Osteoblast (primary cell): ENCODE data around the gene ISM2. TPM values are rescaled to one million over a fixed set of nuclear protein-coding genes. Genes with fewer than 3 reads are reported as not detected.
A peak's percentile ranks its signal among the peaks of the same experiment; 100 is the strongest.

Source experiments
- DNase-seq: peaks from one replicate; pipeline ENCODE4 v3.0.0; 2011; ENCODE audit warnings: low spot score, mixed read lengths; ENCODE audit not compliant: insufficient read length; ENCODE audit errors: missing footprints
- H2AFZ ChIP-seq: 2 replicates; pipeline ENCODE4 v1.6.0; 2011; ENCODE audit warnings: mild to moderate bottlenecking, low read length
- H3K27ac ChIP-seq: 2 replicates; pipeline ENCODE4 v1.5.1; 2011; ENCODE audit warnings: mild to moderate bottlenecking, low read depth, low read length, moderate library complexity
- H3K27me3 ChIP-seq: 2 replicates; pipeline ENCODE4 v1.6.0; 2012; ENCODE audit warnings: mild to moderate bottlenecking, control low read depth, inconsistent platforms, low read length, moderate library complexity; ENCODE audit not compliant: insufficient read depth
- H3K36me3 ChIP-seq: 2 replicates; pipeline ENCODE4 v1.5.1; 2011; ENCODE audit warnings: mild to moderate bottlenecking, low read length, control low read depth, moderate library complexity; ENCODE audit not compliant: insufficient read depth
- H3K4me1 ChIP-seq: 2 replicates; pipeline ENCODE4 v1.5.1; 2011; ENCODE audit warnings: mild to moderate bottlenecking, low read length, control low read depth, moderate library complexity; ENCODE audit not compliant: insufficient read depth
- H3K4me2 ChIP-seq: 2 replicates; pipeline ENCODE4 v1.6.0; 2011; ENCODE audit warnings: mild to moderate bottlenecking, low read length; ENCODE audit not compliant: insufficient read depth
- H3K4me3 ChIP-seq: fragments of 200-600 bp; sonication (generic); 3 replicates; pipeline ENCODE4 v1.5.1; 2012; ENCODE audit warnings: mild to moderate bottlenecking, low read length, inconsistent platforms; ENCODE audit not compliant: insufficient read depth
- H3K79me2 ChIP-seq: 2 replicates; pipeline ENCODE4 v1.6.0; 2012; ENCODE audit warnings: mild to moderate bottlenecking, low read length, control low read depth, inconsistent platforms; ENCODE audit not compliant: insufficient read depth
- H3K9me3 ChIP-seq: 2 replicates; pipeline ENCODE4 v1.5.1; 2011; ENCODE audit warnings: low read depth, low read length, control low read depth
- H4K20me1 ChIP-seq: 2 replicates; pipeline ENCODE4 v1.6.0; 2012; ENCODE audit warnings: mild to moderate bottlenecking, low read length, control low read depth; ENCODE audit not compliant: insufficient read depth
- CTCF ChIP-seq: IDR thresholded peaks from 2 replicates; pipeline ENCODE4 v1.5.1; 2011; ENCODE audit warnings: mild to moderate bottlenecking, low read depth, low read length, moderate library complexity; ENCODE audit errors: extremely low read depth
- total RNA-seq: library from RNA; depleted of rRNA; stranded (reverse); fragments of >200 nt; gene quantifications from 2 replicates; pipeline ENCODE4 v1.2.3, GENCODE V29; 2012

Gene ISM2
- total RNA-seq, 1 donor: not detected

DNA sequence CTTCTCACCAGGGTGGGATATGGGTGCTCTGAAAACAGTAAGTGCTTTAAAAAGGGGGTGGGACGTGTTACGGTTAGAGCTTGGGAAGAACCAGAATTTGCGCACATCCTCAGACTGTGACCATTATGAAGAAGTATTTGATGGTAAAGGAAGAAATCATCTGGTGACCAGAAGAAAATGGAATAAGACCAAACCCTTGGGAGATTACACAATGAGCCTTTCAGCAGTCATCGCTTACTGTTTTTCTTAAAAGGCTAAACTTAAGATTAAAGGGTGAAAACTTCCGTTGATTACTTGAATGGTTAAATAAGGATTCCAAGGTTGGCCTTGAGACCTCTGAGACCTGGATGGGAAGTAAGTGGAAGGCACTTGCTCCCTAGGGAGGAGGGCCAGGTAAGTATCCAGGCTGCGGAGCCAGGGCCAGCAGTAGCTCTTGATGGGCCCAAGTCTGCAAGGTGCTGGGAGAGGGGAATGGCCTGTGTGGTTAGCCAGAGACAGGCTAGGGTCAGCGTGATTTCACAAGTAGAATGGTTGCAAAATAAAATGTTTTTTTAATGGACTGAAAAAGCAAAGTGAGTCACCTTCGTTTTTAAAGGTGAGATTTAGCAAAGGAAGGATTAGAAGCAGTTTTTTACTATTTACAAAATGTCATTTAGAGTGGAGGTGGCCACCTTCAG, 13.0 kb upstream of the ISM2 start:
- peaks cover 5% of the 10 kb centered on the region for H4K20me1 ChIP-seq
- no peak overlapping the region for H3K27ac ChIP-seq
- no peak overlapping the region for H3K4me2 ChIP-seq
- no peak for DNase-seq
- no peaks in the 10 kb centered on the region for H3K27me3 ChIP-seq
- no peak for TF ChIP-seq CTCF
- H2AFZ ChIP-seq: no peak overlapping the region
- H3K36me3 ChIP-seq: peaks cover 36% of the 10 kb centered on the region
- H3K4me1 ChIP-seq: no peaks in the 10 kb centered on the region
- no peaks in the 10 kb centered on the region for H3K79me2 ChIP-seq
- no peak overlapping the region for H3K4me3 ChIP-seq
- H3K9me3 ChIP-seq: no peaks in the 10 kb centered on the region

DNA sequence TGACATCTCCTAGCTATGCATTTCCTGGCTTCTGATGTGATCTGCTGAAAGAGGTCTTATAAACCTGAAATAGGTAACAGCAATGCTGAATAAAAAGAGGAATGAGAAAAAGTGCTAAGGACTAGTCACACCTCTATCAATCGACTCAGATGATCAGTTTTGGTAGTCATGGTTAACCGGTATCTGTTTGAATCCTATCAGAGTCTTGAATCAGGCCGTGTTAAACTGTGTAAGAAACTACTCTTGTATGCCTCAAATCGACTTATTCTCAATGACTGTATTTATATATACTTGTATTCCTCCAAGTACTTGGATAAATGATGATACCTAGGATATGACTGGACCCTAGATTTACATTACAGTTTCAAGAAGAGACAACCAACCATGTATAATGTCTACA, 10.8 kb upstream of the ISM2 start:
- Histone ChIP-seq H3K4me2 (no peak overlapping the region), H3K4me3 (no peak overlapping the region), H3K27me3 (no peaks in the 10 kb centered on the region), H2AFZ (no peak overlapping the region), H3K27ac (no peak overlapping the region), H3K4me1 (no peaks in the 10 kb centered on the region), H3K36me3 (peaks cover 31% of the 10 kb centered on the region), H4K20me1 (peaks cover 1% of the 10 kb centered on the region), H3K9me3 (no peaks in the 10 kb centered on the region), H3K79me2 (no peaks in the 10 kb centered on the region)
- TF ChIP-seq CTCF: no peak
- no peak for DNase-seq

- Histone ChIP-seq H3K79me2 (no peaks in the 10 kb centered on the region), H3K4me2 (no peak overlapping the region), H4K20me1 (no peaks in the 10 kb centered on the region), H3K4me3 (no peak overlapping the region), H3K36me3 (peaks cover 26% of the 10 kb centered on the region), H3K4me1 (no peaks in the 10 kb centered on the region), H3K9me3 (no peaks in the 10 kb centered on the region), H3K27ac (peak overlapping the region; percentile 43), H3K27me3 (no peaks in the 10 kb centered on the region), H2AFZ (no peak overlapping the region)
- no peak for TF ChIP-seq CTCF
- no peak for DNase-seq
Observed at GRCh38 chr14:77508876-77509275, 10.3 kb upstream of the ISM2 start.

DNA sequence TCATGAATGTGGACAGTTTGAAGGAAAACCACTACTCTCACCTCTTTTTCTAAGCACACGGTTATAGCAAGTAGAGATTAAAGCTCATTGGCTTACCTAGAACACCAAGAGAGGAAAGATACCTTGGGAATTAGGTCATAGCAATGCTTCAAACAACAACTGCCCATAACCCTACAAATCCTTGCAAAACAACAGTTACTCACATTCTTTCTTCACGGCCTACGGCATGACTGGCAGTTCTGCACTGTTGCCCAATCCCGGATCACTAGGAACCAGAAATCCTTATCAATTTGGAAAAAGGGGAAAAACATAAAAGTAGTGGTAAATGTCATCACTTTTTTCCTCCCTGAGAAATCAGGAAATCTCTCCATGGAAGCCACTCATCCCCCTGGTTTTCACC, 9.6 kb upstream of the ISM2 start:
- Histone ChIP-seq H3K9me3 (no peaks in the 10 kb centered on the region), H3K27ac (peak overlapping the region; percentile 43), H3K79me2 (no peaks in the 10 kb centered on the region), H3K4me3 (no peak overlapping the region), H3K36me3 (peaks cover 25% of the 10 kb centered on the region), H3K27me3 (no peaks in the 10 kb centered on the region), H3K4me2 (no peak overlapping the region), H2AFZ (no peak overlapping the region), H4K20me1 (no peaks in the 10 kb centered on the region), H3K4me1 (no peaks in the 10 kb centered on the region)
- TF ChIP-seq CTCF: no peak
- peak; percentile 73 for DNase-seq
